Measurements from ENCODE around the gene SHB. TPM values are rescaled to one million over a fixed set of nuclear protein-coding genes. Genes with fewer than 3 reads are reported as not detected.
A peak's percentile ranks its signal among the peaks of the same experiment; 100 is the strongest.

SHB gene
- total RNA-seq, 1 donor from 2014 or later, result 20.9 TPM

DNA sequence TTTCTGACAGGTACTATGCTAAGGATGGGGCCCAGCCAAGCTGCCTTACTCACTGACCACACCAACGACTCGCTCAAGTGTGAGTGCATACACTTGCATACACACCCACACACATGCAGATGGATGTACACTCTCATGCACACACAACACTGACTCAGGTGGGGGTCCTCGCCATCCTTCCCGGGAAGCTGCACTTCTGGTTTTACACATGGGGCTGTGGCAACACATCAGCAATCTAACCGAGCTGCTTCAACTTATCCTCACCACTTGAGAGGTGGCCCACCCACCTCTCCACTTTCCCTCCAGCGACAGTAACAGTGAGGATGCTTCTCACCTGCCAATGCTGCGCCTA is 97.9 kb downstream of the SHB start:
- TF ChIP-seq, protein P1, sequence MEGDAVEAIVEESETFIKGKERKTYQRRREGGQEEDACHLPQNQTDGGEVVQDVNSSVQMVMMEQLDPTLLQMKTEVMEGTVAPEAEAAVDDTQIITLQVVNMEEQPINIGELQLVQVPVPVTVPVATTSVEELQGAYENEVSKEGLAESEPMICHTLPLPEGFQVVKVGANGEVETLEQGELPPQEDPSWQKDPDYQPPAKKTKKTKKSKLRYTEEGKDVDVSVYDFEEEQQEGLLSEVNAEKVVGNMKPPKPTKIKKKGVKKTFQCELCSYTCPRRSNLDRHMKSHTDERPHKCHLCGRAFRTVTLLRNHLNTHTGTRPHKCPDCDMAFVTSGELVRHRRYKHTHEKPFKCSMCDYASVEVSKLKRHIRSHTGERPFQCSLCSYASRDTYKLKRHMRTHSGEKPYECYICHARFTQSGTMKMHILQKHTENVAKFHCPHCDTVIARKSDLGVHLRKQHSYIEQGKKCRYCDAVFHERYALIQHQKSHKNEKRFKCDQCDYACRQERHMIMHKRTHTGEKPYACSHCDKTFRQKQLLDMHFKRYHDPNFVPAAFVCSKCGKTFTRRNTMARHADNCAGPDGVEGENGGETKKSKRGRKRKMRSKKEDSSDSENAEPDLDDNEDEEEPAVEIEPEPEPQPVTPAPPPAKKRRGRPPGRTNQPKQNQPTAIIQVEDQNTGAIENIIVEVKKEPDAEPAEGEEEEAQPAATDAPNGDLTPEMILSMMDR (IDR thresholded peaks at IDR 0.05), result no peak
- no peak for TF ChIP-seq POLR2AphosphoS5 (IDR thresholded peaks at IDR 0.05; ENCODE audit: insufficient read depth in 1 of 2, low read depth in 1 of 2)
- TF ChIP-seq POLR2A (IDR thresholded peaks at IDR 0.05), result no peak
- H3K4me3 ChIP-seq, result no peak overlapping the region
- no peak overlapping the region for H3K27ac ChIP-seq
- H3K4me1 ChIP-seq, result peaks cover 42% of the 10 kb centered on the region
- DNase-seq (ENCODE audit: extremely low spot score in 2 of 2), result no peak
- H3K36me3 ChIP-seq, result no peaks in the 10 kb centered on the region
- intact Hi-C loops (cut with DNase I), result no loop called here
- no peaks in the 10 kb centered on the region for H3K9me3 ChIP-seq
- H3K27me3 ChIP-seq, result no peaks in the 10 kb centered on the region

DNA sequence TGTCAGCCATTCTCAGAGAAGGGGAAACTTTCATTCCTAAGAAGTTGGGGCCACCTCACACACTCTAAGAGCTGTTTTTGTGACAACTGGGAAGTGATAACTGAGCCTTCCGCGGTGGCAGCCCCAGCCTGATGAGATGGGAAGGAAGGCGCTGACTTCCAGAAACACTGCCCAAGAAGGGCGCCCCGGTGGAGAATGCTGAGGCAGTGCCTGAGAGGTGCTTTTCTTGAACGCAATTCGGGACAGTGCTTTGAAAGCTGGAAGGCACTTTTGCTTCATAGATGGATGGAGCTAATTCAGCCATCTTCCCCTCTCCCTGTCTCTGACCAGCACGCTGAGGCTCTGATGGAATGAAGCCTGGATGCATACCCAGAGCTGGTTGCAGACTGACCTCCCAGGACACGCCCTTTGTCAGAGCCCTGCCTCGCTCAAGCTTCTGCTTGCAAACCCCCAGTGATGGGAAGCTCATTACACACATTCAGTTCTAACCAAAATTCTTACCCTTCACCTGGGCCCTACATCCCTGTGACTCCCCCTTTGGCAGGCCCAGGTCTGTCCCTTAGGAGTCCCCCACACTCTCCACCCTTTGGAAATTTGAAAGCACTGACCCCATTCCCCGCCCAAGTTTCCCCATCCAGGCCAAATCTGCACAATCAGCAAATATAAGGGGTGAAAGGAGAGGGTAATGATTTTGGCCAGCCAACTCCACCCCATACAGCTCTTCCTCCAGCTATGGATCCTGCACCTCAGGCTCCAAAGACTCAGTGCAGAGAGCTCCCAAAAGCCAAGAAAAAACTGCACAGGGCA is 98.5 kb downstream of the SHB start:
- intact Hi-C loops (cut with DNase I), result no loop called here
- no peak overlapping the region for H3K27ac ChIP-seq
- no peaks in the 10 kb centered on the region for H3K36me3 ChIP-seq
- no peaks in the 10 kb centered on the region for H3K27me3 ChIP-seq
- no peak for TF ChIP-seq POLR2A (IDR thresholded peaks at IDR 0.05)
- H3K4me1 ChIP-seq, result peaks cover 47% of the 10 kb centered on the region
- H3K4me3 ChIP-seq, result no peak overlapping the region
- H3K9me3 ChIP-seq, result no peaks in the 10 kb centered on the region
- DNase-seq (ENCODE audit: extremely low spot score in 2 of 2), result no peak

DNA sequence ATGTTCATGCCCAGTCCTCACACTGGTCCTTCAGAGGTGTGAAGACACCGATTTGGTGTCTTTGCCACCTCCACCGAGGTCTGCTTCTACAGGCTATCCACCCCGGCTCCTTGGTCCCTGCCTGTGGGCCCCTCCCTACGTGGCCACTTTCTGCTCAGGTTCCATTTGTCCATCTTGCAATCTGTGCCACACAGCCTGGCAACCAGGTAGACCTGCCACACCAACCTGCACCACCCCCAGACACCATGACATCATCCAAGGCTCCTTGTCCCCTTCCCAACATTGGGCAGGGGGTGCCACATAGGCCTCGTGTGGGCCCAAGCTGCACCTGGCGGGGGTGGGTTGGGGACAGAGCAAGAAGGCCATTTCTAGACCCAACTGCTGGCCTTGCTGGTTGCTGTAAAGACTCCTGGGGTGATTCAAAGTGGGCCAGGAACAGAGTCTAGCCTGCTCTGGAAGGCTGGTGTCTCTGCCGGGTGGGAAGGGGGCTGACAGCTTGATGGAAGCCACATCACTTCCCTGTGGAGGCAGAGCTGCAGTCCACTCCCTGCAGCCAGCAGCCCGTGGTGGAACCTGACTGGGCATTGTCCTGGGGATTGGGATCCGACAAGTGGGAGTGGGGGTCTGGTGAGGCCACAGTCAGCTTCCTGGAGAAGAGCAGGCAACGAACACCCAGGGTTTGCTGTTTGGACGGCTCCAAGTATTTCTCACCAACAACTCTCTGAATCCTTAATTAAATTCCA is 99.3 kb downstream of the SHB start:
- TF ChIP-seq, protein P1 (IDR thresholded peaks at IDR 0.05), result no peak
- TF ChIP-seq POLR2AphosphoS5 (IDR thresholded peaks at IDR 0.05; ENCODE audit: insufficient read depth in 1 of 2, low read depth in 1 of 2) (no peak), POLR2A (IDR thresholded peaks at IDR 0.05) (no peak)
- no peak overlapping the region for H3K27ac ChIP-seq
- no peak overlapping the region for H3K4me3 ChIP-seq
- no peak for DNase-seq (ENCODE audit: extremely low spot score in 2 of 2)
- H3K9me3 ChIP-seq, result no peaks in the 10 kb centered on the region
- peaks cover 54% of the 10 kb centered on the region for H3K4me1 ChIP-seq
- no peaks in the 10 kb centered on the region for H3K36me3 ChIP-seq
- no peaks in the 10 kb centered on the region for H3K27me3 ChIP-seq
- intact Hi-C loops (cut with DNase I), result no loop called here

DNA sequence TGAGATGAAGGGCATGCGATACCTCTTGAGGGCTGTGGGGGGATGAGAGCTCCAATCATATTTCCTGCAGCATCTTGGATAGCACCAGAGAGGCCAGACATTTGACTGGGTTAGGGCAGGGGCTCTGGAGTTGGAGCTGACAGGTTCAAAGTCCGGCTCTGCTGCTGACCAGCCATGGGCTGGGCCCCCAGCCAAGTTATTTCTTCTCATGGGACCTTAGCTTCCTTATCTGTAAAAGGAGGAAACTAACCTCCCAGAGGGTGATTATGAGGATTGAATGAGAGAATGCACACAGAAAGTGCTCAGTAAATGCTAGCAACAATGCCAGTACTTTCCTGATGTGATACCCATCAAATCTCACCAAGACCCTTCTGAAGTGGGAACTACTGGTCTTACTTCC is 99.9 kb downstream of the SHB start:
- H3K27ac ChIP-seq, result no peak overlapping the region
- H3K4me1 ChIP-seq, result peaks cover 60% of the 10 kb centered on the region
- no peak for DNase-seq (ENCODE audit: extremely low spot score in 2 of 2)
- TF ChIP-seq POLR2A (IDR thresholded peaks at IDR 0.05) (no peak), POLR2AphosphoS5 (IDR thresholded peaks at IDR 0.05; ENCODE audit: insufficient read depth in 1 of 2, low read depth in 1 of 2) (no peak)
- TF ChIP-seq, protein P1 (IDR thresholded peaks at IDR 0.05), result no peak
- H3K27me3 ChIP-seq, result no peaks in the 10 kb centered on the region
- intact Hi-C loops (cut with DNase I), result no loop called here
- H3K4me3 ChIP-seq, result no peak overlapping the region
- H3K9me3 ChIP-seq, result no peaks in the 10 kb centered on the region
- H3K36me3 ChIP-seq, result no peaks in the 10 kb centered on the region

DNA sequence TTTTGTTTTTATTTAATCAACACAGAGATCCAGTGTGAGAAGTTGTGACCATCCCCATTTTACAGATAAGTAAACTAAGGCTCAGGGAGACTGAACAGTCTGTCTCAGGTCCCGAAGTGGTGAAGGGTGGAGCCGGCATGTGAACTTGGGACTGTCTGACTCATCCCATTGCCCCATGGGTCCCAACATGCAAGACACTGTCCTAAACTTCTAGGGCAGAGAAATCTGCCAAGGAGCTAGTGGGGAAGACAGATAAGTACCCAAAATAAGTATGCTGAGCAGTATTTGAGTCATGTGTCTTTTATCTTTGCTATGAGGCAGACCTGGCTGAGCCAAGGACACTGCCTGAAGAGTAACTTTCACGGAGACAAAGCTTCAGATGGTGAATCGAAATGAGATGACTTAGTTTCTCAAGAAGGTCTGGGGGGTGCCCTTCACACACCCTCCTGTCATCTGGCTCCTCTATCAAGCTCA is 100.8 kb downstream of the SHB start:
- Histone ChIP-seq H3K27me3 (no peaks in the 10 kb centered on the region), H3K9me3 (no peaks in the 10 kb centered on the region), H3K27ac (no peak overlapping the region), H3K4me3 (no peak overlapping the region), H3K4me1 (peaks cover 69% of the 10 kb centered on the region), H3K36me3 (no peaks in the 10 kb centered on the region)
- intact Hi-C loops (cut with DNase I), result no loop called here
- no peak for DNase-seq (ENCODE audit: extremely low spot score in 2 of 2)
- TF ChIP-seq POLR2AphosphoS5 (IDR thresholded peaks at IDR 0.05; ENCODE audit: insufficient read depth in 1 of 2, low read depth in 1 of 2), result peak in 1 of 2 donors; percentile 32
- no peak for TF ChIP-seq POLR2A (IDR thresholded peaks at IDR 0.05)

DNA sequence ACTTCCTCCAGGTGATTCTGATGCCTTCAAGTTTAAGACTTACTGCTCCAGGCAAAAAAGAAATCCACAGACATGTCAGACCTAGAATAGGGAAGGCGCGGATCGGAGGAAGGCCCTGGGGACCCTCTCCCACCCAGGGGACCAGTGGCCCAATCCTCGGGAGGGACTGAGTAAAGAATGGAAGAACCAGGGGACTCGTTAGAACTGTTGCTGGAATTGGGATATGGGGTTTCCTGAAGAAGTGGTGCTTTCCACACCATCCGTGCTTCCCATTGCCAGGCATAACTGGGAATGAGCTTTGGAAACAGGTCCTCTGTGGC is 101.3 kb downstream of the SHB start:
- DNase-seq (ENCODE audit: extremely low spot score in 2 of 2), result no peak
- no peak overlapping the region for H3K27ac ChIP-seq
- no peaks in the 10 kb centered on the region for H3K36me3 ChIP-seq
- H3K4me1 ChIP-seq, result peaks cover 70% of the 10 kb centered on the region
- no peaks in the 10 kb centered on the region for H3K9me3 ChIP-seq
- H3K27me3 ChIP-seq, result no peaks in the 10 kb centered on the region
- intact Hi-C loops (cut with DNase I), result no loop called here
- no peak for TF ChIP-seq POLR2A (IDR thresholded peaks at IDR 0.05)
- no peak overlapping the region for H3K4me3 ChIP-seq
